Keratinocyte (primary cell): ENCODE data around the gene KCNH1.

ENCODE experiments used
- EZH2 ChIP-seq: IDR thresholded peaks from one replicate; pipeline ENCODE4 v1.6.1; 2012; ENCODE audit warnings: inconsistent platforms, mild to moderate bottlenecking, low read length, moderate library complexity
- TF ChIP-seq, protein P1 (sequence below), 3 experiments: IDR thresholded peaks in 1 of 3; conservative IDR thresholded peaks in 1 of 3; optimal IDR thresholded peaks in 1 of 3; 2 replicates in 2 of 3; 3 replicates in 1 of 3; pipeline versions ENCODE3 to v1.5.1; 2011; ENCODE audit warnings: low read length in 3 of 3, mild to moderate bottlenecking in 3 of 3, moderate library complexity in 2 of 3, control low read depth in 1 of 3, inconsistent platforms in 1 of 3; ENCODE audit not compliant: insufficient read depth in 2 of 3; ENCODE audit errors: extremely low read depth in 1 of 3

DNA sequence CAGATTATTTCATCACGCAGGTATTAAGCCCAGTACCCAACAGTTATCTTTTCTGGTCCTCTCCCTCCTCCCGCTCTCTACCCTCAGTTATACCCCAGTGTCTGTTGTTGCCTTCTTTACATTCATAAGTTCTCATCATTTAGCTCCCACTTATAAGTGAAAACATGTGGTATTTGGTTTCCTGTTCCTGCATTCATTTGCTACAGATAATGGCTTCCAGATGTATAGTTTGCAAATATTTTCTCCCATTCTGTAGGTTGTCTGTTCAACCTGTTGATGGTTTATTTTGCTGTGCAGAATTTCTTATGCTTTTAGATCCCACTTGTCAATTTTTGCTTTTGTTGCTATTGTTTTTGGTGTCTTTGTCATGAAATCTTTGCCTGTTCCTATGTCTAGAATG, 21.1 kb upstream of the KCNH1 start:
- TF ChIP-seq, protein P1, sequence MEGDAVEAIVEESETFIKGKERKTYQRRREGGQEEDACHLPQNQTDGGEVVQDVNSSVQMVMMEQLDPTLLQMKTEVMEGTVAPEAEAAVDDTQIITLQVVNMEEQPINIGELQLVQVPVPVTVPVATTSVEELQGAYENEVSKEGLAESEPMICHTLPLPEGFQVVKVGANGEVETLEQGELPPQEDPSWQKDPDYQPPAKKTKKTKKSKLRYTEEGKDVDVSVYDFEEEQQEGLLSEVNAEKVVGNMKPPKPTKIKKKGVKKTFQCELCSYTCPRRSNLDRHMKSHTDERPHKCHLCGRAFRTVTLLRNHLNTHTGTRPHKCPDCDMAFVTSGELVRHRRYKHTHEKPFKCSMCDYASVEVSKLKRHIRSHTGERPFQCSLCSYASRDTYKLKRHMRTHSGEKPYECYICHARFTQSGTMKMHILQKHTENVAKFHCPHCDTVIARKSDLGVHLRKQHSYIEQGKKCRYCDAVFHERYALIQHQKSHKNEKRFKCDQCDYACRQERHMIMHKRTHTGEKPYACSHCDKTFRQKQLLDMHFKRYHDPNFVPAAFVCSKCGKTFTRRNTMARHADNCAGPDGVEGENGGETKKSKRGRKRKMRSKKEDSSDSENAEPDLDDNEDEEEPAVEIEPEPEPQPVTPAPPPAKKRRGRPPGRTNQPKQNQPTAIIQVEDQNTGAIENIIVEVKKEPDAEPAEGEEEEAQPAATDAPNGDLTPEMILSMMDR (optimal IDR thresholded peaks at IDR 0.05 in 1 of 3, IDR thresholded peaks at IDR 0.05 in 1 of 3, conservative IDR thresholded peaks at IDR 0.05 in 1 of 3; ENCODE audit: extremely low read depth in 1 of 3, insufficient read depth in 2 of 3, low read length in 3 of 3): no peak
- no peak for TF ChIP-seq EZH2
